ENCODE results near the gene HERC6. TPM values are rescaled to one million over a fixed set of nuclear protein-coding genes. Genes with fewer than 3 reads are reported as not detected.

The HERC6 gene
- total and polyA plus RNA-seq, 2 of the 8 experiments (the other 6 are each of a cell fraction or from before 2014, with no cell fraction given): 3.7 to 3.8 TPM

DNA sequence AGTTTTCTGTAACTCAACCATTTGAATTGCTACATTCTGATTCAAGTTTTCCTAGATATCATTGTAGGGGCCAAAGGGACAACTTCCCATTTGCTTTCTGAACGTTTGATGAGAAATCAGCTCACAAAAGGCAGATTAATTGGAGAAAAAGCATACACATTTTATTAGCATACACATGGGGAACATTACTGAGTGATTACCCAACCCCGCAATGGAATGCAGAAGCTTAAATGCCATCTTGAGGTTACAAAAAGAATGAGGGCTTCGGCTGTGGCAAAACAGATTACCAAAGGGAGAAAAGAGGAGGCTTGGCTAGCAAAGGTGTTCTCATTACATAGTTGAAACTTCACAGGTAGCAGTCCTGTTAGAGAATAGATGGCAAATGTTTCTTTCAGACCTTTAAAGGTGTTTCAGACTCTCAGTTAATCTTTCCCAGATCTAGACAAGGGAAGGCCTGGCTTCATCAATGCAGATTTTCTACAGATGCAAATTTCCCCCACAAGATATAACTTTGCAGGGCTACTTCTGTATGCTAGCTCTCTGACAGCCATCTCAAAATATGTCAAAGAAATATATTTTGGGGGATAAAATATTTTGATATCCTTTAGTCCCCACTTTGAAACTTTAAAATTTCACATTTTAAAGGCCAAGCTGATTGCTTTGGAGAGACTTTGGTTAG is 26.5 kb upstream of the HERC6 start:
- H2BK15ac ChIP-seq (ENCODE audit: low read length): no peak overlapping the region
- no peaks in the 10 kb centered on the region for H3K27me3 ChIP-seq (replicated peaks in 1 of 4; ENCODE audit: control insufficient read depth in 3 of 4, extremely low read depth in 1 of 4, insufficient read depth in 3 of 4, low read length in 3 of 4)
- H3K4me3 ChIP-seq (ENCODE audit: extremely low read depth in 1 of 4, insufficient read depth in 2 of 4, low read depth in 3 of 4, low read length in 4 of 4): no peak overlapping the region
- H2BK12ac ChIP-seq (ENCODE audit: low read depth, low read length): no peak overlapping the region
- 84% methylated on average over 3 of the region's 3 CpGs; no CpG with 5 or more reads in 1 of the 2 experiments for WGBS, 2 experiments (ENCODE audit: extremely low coverage in 1 of 2, insufficient coverage in 1 of 2, insufficient read length in 1 of 2, insufficient replicate concordance in 2 of 2, low coverage in 1 of 2, low lambda C conversion rate in 2 of 2, missing lambda C conversion rate in 1 of 2)
- no peak for TF ChIP-seq SP1 (IDR thresholded peaks at IDR 0.05; ENCODE audit: low read depth, low read length)
- 0 out of 2 replicates have a peak, but pooled peaks have one; percentile 38 for TF ChIP-seq CEBPB (IDR thresholded peaks at IDR 0.05; ENCODE audit: low read depth, low read length)
- no peak overlapping the region for H3K4ac ChIP-seq (replicated peaks; ENCODE audit: insufficient read length, low read depth, low read length)
- H4K91ac ChIP-seq (replicated peaks; ENCODE audit: insufficient read length, low read length): no peak overlapping the region
- CTCF ChIA-PET (ENCODE audit: partially characterized antibody): interaction anchor here (2.8 kb wide), 1 partner anchor 17 kb away, joined by 12 read pairs; no protein-coding TSS in a partner anchor
- POLR2A ChIA-PET (ENCODE audit: partially characterized antibody): interaction anchor here (0.6 to 0.9 kb wide), 2 partner anchors 73 to 104 kb away, joined by 3 to 4 read pairs; no protein-coding TSS in a partner anchor
- H3K18ac ChIP-seq (ENCODE audit: extremely low read depth, low read length): no peak overlapping the region
- H3K23ac ChIP-seq (ENCODE audit: insufficient read length): no peak overlapping the region
- H2BK5ac ChIP-seq (ENCODE audit: low read depth, low read length): no peak overlapping the region
- no peak overlapping the region for H2BK120ac ChIP-seq (replicated peaks; ENCODE audit: low read depth, low read length)
- no peaks in the 10 kb centered on the region; a peak in 1 of 7 replicates for H3K4me1 ChIP-seq (replicated peaks in 1 of 4; ENCODE audit: control insufficient read depth in 3 of 4, insufficient read depth in 4 of 4, low read length in 3 of 4)
- peaks cover 6 to 13% of the 10 kb centered on the region in 2 experiments; a peak in 3 of 4 replicates for H3K9me3 ChIP-seq (ENCODE audit: insufficient read depth in 2 of 2, low read depth in 1 of 2, low read length in 1 of 2)
- no peaks in the 10 kb centered on the region for H4K20me1 ChIP-seq (replicated peaks in 1 of 2; ENCODE audit: control insufficient read depth in 1 of 2, insufficient read depth in 2 of 2, low read length in 2 of 2)
- no peak overlapping the region for H4K8ac ChIP-seq (ENCODE audit: extremely low read depth, insufficient read depth, low read length)
- H3K27ac ChIP-seq (ENCODE audit: low read depth, low read length): no peak overlapping the region
- H3K56ac ChIP-seq (replicated peaks; ENCODE audit: insufficient read length, low read depth, low read length): no peak overlapping the region
- H2AFZ ChIP-seq (ENCODE audit: low read length): no peak overlapping the region
- no peak overlapping the region for H2BK20ac ChIP-seq (ENCODE audit: low read length)
- H2AK5ac ChIP-seq (ENCODE audit: low read depth, low read length): no peak overlapping the region
- H3K4me2 ChIP-seq (ENCODE audit: insufficient read depth in 1 of 2, low read depth in 2 of 2, low read length in 2 of 2): no peak overlapping the region
- no peaks in the 10 kb centered on the region for H3K23me2 ChIP-seq (ENCODE audit: low read depth, low read length)
- FAIRE-seq: no peak
- no peak overlapping the region for H3K9ac ChIP-seq (replicated peaks in 1 of 4; ENCODE audit: extremely low read depth in 1 of 4, low read depth in 3 of 4, low read length in 3 of 4)
- H3K14ac ChIP-seq (ENCODE audit: insufficient read length): no peak overlapping the region
- H3K79me2 ChIP-seq (ENCODE audit: control insufficient read depth in 1 of 2, insufficient read depth in 2 of 2, low read length in 2 of 2): no peaks in the 10 kb centered on the region
- no peaks in the 10 kb centered on the region for H3K79me1 ChIP-seq (ENCODE audit: low read depth, low read length)
- DNase-seq (ENCODE audit: low read depth in 1 of 2, low spot score in 2 of 2): peak in 1 of 2 experiments; percentile 8
- H4K5ac ChIP-seq (ENCODE audit: insufficient read length, low read depth, low read length): no peak overlapping the region
- H3K36me3 ChIP-seq (ENCODE audit: control insufficient read depth in 2 of 4, insufficient read depth in 4 of 4, low read length in 3 of 4): no peaks in the 10 kb centered on the region; a peak in 1 of 8 replicates

All from H1 (cell line).